DMS53 (cell line): ENCODE data around the gene POLD1.

Source experiments
- DNase-seq: peaks from one replicate; lab custom pipeline; 2025; lab: John Stamatoyannopoulos, UW

POLD1 gene

GRCh38 chr19:50466706-50467039, 82.5 kb downstream of the POLD1 start:
- no peak for DNase-seq

DNA sequence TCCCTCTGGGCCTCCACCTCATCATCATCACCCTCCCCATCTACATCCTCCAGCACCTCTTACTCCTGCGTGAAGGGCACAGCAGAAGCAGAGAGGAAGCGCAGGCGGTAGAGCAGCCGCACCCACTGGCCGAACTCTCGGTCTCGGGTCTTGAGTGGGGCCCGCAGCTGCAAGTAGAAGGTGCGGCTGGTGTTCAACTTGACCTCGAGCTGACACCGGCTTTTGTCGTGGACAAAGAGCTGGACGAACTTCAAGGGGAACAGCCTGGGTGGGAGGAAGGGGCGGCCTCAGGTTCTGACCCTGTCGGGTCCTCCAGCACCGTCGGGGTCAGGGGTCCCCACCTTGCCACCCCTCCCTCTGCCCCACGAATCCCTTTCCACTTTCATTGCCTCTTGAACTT, 83.4 kb downstream of the POLD1 start:
- no peak for DNase-seq
